Renal pelvis (tissue), 4 donors: ENCODE results near the gene KCNH2. TPM values are rescaled to one million over a fixed set of nuclear protein-coding genes. Genes with fewer than 3 reads are reported as not detected.

Source experiments
- DNase-seq: peaks from one replicate; pipeline ENCODE4 v3.0.0-alpha.2; 2013
- polyA plus RNA-seq, 3 donors: library from polyadenylated mRNA; unstranded; fragments of 120-200 nt; gene quantifications; one replicate each; pipeline ENCODE4 v1.2.1, GENCODE V29; 2013; ENCODE audit not compliant: insufficient read length in 3 of 3

Gene KCNH2
- polyA plus RNA-seq, 3 donors, result 16.9 to 22.5 (median 21.0) TPM

DNA sequence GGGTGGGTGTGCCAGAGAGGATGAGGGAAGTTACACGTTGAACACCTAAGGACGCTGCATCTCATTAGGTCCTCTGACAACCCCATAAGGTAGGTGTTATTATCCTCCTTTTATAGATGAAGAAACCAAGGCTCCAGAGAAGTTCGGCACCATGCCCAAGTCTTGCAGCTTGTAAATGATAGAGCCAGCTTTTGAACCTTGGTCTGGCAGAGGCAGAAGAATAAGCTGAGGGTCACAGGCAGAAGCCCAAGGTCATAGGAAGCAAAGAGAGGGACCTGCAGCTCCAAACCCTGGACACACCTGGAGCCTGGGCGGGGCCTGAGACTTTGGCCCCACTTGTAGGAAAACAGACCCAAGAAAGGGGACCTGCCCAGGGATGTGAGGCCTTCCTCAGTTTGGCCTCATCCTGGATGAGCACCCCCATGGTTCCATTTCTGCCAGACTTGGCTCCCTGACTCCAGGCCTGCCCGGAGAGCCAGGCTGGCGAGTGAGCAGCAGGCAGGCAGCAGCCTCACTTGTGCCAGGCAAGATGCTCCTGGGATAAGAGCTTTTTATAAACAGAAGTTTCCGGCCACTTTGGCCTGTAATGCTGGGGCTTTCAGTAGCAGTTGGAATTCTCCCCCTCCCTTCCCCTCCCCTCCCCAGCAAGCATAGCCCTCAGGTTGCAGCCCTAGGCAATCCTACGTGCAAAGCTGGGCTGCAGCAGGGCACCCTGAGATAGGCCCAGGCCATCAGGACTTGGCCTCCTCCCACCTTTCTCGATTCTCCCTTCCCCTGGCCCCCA, 2.4 kb downstream of the KCNH2 start:
- DNase-seq, result no peak

DNA sequence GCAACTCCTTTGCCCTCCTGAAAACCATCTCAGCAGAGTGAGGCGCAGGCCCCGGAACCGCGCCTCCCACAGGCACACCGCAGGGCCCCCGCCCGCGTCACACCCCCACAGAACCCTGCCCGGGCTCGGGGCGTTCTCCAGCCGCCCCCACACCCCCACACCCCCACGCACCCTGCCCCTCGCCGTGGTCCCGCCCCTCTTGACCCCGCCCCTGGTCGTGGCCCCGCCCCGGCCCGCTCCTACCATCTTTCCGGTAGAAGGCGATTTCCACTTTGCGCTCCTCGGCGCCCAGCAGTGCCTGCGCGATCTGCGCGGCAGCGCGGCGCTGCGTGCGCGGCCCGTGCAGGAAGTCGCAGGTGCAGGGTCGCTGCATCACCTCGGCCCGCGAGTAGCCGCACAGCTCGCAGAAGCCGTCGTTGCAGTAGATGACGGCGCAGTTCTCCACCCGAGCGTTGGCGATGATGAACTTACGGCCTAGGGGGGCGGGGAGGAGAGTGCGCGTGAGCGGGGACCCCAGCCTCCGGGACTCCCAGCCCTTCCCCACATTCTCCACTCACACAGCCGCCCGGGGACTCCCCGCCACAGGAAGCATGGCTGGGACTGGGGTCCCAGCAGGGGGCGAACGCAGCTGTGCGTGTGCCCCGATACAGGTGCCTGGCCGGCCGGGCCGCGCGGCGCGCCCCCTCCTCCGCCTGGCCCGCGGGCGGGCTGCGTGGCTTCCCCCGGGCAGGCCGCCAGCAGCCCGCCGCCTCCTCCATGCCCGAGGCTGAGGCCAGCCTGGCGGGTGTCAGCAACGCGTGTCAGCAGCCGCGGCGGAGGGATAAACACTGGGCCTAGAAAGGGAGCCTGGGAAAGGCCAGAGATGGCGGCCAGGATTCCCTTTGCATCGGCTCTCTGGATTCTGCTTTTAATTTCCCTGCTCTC, 3.4 kb downstream of the KCNH2 start:
- DNase-seq, result no peak

GRCh38 chr7:150973571-150974451, 4.3 kb downstream of the KCNH2 start:
- DNase-seq, result no peak

- DNase-seq, result no peak
Observed at GRCh38 chr7:150972741-150973140, 5.4 kb downstream of the KCNH2 start.

- no peak for DNase-seq
Observed at GRCh38 chr7:150972023-150972468, 6.1 kb downstream of the KCNH2 start.

- no peak for DNase-seq
Observed at GRCh38 chr7:150971242-150972022, 6.7 kb downstream of the KCNH2 start.

DNA sequence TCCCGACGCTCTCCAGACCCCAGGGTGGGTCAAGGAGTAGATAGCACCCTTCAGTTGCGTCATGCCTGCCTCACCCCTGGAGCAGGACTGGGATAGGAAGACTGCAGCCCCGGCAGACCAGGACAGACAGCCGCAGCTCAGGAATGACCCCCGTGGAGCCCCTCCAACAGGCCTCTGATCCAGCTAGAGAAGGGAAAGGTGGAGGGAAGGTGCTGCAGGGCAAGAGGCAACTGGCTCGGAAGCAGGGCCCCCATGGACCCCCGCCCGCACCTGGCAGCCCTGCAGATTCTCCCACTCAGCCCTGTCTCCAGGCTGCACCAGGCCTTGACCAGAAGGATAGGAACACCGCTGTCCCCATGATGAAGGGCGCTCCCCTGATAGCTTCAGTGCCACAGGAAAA, 7.7 kb downstream of the KCNH2 start:
- DNase-seq, result no peak

DNA sequence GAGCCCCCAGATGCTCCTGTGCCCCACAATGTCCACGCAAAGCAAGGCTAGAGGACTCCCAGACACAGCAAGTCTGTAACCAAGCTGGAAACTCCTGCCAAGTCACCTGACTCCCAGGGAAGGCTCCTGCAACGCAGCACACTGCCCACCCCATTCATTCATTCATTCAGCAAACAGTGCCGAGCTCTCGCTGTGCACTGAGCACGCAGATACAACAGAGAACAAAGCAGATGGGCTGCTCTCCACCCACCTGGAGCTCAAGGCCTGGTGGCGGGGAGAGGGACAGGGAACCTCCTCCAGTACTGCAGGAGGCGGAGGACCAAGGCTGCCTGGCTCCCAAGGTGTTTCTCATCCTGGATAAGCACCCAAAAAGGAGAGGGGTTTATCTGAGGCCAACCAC, 8.6 kb downstream of the KCNH2 start:
- DNase-seq, result no peak

DNA sequence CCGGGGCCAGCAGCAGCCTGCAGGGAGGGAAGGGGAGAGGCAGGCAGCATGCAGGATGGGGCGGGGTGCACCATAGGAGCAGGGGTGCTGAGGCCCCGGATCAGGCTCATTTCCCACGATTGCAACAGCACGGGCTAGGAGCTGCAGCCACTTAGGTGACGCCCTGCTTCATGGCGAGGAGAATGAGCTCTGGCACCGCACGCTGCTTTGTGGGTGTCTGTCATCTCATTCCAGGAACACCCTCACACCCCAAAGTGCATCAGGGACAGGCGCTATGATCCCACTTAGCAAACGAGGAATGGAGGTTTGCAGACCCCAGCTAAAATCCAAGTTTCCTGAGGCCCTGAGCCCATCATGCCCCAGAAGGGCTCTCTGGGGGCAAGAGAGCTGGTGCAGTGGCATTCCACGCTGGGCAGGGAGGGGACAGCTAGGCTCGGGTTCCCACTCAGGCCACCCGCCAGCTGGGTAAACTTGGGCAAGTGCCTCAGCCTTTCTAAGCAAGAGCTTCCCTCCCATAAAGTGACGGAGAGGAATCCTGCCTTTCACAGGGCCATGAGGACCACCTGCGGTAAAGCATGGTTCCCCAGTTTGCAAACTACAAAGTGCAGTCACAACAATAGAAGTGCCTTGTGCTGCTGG, 9.3 kb downstream of the KCNH2 start:
- no peak for DNase-seq

DNA sequence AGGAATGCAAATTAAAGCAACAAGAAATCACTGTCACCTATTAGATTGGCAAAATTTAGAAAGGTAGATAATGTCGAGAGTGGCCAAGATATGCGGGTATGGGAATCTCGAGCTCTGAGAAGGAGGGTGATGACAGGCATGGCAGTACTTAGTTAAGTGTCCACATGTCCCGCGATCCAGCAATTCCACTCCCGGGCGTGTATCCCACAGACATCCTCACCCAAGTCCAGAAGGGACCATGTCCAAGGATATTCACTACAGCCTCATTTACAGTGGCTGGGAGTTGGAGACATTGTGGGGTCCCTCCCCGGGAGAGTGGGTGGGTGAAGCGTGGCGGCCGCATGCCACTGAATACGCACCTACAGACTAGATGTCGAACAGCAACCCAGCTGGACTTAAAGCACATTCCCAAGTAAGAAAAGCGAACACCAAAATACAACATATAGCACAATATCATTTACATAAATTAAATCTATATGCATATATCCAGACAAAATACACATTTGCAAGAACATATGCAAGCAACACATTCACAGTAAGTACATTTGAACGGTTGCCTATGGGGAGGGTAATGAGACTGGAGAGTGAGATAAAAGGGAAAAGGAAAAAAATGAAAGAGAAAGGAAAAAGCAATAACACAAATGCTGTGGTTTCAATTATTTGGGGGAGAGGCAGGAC, 9.9 kb downstream of the KCNH2 start:
- no peak for DNase-seq

DNA sequence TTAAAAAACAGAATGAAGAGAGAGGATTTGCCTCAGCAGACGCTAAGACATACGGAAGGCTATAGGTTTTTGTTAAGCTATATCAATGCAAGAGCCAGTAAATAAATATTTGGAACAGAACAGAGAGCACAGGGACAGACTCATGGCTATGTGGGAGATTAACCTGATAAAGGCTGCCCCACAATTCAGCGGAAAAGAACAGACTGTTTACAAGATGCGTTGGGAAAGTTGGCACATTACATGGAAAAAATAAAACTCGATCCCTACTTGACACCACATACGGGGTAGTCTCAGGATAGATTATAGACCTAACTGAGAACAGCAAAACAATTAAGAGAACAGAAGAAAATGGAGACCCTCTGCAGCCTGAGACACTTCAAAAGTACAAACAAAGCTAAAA, 10.8 kb downstream of the KCNH2 start:
- no peak for DNase-seq

DNA sequence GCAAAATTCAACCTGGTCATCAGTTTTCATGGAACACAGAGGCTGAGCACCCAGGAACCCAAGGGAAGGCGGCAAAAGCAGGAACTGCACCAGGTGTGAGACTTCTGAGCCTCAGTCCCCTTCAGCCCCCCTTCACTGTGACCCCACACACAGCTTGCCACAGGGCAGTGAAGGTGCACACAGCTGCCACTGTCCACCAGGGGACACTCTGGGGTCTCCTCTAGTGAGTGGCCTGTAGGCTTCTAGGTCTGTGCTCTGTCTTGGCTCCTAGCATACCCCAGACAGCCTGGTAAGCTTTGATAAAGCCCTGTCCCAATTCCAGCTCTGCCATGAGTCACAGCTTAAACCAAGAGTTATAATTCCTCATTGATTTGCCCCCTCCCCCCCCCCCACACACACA, 12.1 kb downstream of the KCNH2 start:
- DNase-seq, result no peak

GRCh38 chr7:150965273-150965830, 12.8 kb downstream of the KCNH2 start:
- no peak for DNase-seq

DNA sequence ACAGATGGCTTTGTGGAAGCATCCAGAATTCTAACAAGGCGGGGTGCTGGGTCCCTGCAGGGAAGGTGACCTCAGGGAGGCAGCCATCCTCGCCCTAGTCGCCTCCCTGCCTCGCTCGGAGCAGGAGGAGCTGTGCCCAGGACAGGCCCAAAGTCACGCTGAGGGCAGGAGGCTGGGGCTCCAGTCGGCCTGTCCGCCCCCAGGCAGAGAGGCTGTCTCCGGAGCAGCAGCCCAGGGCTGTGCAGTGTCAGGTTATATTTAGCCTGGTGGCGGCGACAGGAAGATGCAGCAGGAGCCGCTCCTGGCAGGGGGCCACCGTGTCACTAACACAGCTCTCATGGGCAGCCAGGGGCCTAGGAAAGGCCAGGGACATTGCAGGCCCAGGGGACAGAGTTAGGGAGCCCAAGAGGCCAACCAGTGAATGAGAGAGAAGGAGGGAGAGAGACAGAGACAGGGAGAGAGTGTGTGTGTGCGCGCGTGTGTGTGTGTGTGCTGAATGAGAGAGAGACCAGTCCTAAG, 13.5 kb downstream of the KCNH2 start:
- no peak for DNase-seq

- no peak for DNase-seq
Observed at GRCh38 chr7:150963707-150964559, 14.2 kb downstream of the KCNH2 start.

DNA sequence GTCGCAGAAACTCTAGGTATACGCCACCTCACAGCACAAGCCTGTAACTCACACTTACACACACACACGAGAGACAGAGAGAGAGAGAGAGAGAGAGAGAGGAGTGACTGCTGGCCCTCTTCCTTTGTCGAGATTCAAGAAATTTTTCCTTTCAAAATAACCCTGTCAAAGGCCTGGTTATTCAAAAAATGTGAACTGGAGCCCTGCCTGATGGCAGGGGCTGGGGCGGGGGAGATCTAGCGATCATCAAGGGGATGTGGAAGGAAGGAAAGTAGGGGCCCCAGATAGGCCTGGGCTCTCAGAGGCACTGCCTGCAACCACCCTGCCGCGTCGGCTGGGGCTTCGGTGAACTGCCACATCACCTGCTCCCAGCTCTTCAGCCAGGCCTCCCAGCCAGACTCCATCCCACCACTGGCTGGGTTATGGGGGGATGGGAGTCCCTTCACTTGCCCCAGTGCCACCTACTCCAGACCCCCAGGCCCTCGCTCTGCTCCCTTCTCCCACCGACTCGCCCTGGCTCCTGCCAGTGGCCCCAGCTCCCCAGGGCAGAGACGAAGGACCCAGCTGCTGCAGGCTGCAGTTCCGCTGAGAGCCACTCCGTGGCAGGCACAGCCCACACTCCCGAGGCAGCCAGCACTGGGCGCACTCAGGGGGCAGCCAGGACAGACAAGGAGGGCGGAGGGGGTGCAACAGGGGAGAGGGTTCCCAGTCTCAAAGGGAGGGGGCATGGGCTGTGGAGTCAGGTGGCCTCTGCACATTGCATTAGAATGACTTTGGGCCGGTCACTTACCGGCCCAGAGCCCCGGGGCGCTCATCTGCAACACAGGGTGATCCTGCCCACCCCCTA, 15.3 kb downstream of the KCNH2 start:
- no peak for DNase-seq

GRCh38 chr7:150962290-150962552, 15.9 kb downstream of the KCNH2 start:
- DNase-seq, result no peak
